Fibroblast of peridontal ligament (primary cell): ENCODE results near the gene RIMOC1.
A peak's percentile ranks its signal among the peaks of the same experiment; 100 is the strongest.
"Not testable (repeated sequence)": the region's sequence is repeated elsewhere in the genome, so short reads cannot be mapped to it uniquely, and the experiment has no call there.

Experiments
- DNase-seq: peaks from one replicate; pipeline ENCODE4 v3.0.0-alpha.2; 2010; ENCODE audit errors: extremely low read depth

The RIMOC1 gene

DNA sequence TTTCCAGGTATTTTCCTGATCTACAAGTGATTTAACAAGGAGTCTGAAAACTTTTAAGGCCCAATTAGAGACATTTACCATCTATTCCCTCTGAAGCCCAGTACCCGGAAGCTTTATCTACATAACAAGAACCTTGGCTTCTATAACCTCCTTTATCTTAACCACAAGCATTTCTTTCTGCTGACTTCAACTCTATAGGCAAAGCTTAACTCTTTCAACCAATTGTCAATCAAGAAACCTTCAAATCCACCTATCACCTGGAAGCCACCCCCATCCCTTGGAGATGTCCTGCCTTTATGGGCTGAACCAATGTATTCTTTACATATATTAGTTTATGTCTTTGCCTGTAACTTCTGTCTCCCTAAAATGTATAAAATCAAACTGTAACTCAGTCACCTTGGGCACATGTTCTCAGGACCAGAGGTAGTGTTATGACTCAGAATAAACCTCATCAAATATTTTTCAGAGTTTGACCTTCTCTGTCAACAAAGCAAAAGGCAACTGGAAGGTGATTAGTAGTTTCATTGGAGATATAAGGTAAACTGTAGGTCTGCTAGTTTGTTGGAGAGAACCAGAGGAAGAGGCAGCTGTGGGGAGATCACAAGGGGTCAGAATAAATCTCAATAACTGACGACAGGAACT is 13.0 kb upstream of the RIMOC1 start:
- DNase-seq: no peak

DNA sequence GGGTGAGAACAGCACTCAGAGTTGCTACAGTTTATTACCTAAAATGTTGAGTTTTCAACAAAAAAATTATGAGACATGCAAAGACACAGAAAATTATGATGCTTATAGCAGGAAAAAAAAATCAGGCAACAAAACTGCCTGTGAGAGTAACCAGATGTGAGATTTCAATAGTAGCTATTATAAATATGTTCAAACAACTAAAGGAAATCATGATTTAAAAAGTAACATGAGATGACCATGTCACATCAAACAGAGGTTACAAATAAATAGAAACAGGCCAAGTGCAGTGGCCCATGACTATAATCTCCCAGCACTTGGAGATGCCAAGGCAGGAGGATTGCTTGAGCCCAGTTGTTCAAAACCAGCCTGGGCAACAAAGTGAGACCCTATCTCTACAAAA is 12.1 kb upstream of the RIMOC1 start:
- DNase-seq: no peak

DNA sequence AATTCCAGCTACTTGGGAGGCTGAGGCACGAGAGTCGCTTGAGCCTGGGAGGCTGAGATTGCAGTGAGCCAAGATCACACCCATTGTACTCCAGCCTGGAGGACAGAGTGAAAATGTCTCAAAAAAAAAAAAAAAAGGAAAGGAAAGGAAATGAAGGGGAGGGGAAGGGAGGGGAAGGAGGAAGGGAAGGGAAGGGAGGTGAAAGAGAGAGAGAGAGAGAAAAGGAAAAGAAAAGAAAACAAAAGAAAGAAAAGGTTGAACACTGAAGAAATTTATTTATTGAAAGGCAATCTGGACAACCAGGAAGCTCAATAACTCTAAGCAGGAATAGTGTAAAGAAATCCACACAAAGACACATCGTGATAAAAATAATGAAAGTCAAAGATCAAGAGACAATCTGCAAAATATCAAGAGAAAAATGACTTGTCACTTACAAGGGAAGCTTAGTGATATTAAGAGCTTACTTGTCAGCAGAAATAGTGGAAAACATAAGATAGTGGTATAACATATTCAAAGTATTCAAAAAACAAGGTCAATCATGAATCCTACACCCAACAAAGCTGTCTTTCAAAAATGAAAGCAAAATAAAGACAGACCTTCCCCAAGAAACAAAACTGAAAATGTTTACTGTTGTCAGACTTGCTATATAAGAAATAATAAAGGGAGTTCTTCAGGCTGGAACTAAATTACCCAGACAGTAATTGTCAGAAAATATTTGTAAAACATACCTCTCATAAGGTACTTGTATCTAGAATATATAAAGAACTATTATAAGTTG is 10.9 kb upstream of the RIMOC1 start:
- DNase-seq: no peak

DNA sequence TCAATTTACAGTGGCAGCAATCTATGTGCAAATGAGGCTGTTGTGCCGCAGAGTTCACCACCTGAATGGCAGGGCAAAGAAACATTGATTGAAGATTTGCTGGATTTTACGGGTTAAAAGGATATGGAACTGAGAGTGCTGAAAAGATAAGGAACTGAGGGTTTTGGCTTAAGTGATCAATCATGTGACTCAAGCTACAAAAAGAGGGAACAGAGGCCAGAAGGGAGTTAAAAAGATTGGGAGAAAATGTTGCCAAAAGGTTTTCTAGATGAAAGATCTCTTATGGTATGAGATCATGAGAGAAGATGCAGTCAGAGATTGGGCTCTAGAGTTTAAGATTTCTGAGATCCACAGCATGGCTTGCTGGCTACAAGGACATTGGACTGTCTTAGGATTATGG is 7.9 kb upstream of the RIMOC1 start:
- DNase-seq: no peak

DNA sequence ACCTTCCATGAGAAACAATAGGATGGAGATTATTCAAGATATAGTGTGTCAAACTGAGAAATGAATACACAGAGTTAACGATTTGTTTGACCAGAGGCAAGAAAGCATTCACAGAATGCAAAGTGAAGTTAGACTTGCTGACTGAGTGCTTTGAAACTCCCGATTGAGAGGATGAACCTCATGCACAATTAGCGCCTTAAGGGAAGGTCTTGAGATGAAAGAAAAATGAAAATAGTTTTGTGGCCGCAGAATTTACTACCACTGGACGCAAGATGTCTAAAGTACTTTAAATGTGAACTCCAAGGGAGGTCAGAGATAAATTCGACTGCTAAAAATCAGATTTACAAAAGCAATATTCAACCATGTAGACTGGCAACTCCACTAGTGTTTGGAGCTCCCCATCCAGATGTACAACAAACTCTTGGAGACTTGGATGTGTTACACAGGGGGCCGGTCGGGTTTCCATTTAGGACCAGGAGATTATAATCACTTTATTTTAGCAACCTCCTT is 707 bp upstream of the RIMOC1 start:
- no peak for DNase-seq

DNA sequence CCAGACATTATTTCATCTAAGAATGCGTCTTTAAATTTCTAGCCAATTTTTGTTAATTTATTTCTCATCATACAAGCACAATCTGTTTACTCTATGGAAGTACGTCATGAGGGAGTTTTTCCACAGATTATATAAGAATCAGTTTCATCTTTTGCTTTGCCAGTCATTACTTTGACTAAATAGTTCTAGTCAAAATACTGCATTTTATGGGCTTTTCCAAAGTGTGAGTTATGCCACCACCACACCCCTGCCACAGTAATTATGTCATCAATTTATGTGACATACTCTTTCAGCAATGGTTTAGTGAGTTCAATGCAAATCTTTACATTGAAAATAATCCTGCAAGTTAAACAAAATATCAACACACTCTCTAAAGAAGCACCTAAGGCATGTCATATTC is 2.0 kb downstream of the RIMOC1 start:
- DNase-seq: no peak

DNA sequence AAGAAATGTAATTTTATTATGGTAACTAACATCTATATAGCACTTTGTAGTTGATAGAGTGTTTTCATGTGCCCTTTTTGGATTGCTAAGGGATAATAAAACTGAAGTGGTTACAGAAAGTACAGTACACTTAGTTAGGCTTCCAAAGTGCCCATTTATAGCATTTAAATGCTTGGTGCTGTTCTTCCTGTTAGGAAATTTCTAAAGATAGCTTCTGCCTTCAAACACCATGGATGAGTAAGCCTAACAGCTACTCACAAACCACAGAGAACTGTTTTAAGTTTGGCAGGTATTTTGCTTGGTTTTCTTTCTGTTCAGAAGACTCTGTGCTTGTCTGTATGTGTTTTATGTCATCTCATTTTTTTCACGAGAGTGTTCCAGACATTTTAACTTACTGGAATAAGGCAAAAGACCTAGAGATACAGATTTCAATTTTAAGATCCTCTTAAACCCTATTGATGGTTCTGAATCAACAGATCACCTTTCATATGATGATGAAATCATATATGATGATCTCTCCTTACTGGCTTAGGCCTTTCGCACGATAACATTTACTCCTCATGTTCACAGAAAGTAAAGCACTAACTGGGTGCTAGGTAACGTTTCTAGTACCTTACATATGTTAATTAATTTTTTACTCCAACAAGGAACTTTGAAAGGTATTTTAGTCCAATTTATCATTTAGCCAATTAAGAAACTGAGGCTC is 4.4 kb downstream of the RIMOC1 start:
- DNase-seq: peak; percentile 71

DNA sequence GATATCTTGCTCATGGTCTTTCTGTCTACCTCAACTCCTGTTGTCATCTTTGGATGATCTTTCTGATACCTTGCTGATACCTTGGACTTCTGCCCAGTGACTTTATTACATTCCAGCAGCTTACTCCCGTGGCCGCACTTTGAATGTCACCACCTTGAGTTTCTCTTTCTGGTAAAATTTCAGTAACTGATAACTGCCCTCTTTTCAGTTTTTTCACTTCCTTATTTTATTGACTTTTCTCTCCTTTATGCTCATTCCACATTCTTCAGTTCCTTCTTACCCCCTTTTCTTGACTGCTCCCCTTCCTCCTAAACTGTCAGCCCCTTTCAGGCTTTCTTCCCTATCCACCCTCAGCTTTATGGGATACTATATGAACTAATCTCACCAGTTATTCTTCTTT is 14.0 kb downstream of the RIMOC1 start:
- DNase-seq: no peak

DNA sequence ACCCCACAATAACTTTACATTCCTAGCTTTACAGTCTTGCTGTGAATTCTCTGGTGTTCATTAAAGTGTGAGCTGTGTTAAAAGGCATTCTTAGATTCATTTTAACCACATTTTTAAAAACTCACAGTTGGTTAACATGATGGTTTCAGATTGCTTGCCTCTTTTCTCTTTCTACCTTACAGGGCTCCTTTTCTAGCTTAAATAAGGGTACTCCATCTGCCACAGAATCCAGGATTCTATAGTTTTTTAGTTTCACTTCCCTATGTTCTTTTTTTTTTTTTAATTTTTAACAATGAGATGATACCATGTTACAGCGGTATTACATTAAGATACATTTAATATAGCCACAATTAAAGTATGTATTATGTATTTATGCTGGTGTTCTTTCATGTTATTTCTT is 17.0 kb downstream of the RIMOC1 start:
- peak; percentile 3 for DNase-seq

DNA sequence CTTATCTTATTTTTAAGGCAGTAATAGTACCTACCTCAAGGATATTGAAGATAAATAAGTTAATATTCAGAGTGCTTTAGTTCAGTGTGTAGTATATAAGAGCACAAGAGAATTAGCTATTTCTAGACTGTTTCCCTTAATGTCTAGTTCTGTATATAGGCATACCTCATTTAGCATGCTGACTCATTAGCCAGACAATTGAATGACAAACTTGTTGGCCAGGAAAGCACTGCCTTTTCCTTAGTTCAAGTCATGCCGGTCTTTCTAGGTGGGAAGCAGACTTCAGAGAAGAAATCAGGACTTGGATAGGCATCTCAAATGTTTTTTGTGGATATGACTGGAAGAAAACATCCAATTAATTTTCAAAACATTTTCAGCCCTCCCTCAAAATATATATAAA is 17.7 kb downstream of the RIMOC1 start:
- peak; percentile 35 for DNase-seq

DNA sequence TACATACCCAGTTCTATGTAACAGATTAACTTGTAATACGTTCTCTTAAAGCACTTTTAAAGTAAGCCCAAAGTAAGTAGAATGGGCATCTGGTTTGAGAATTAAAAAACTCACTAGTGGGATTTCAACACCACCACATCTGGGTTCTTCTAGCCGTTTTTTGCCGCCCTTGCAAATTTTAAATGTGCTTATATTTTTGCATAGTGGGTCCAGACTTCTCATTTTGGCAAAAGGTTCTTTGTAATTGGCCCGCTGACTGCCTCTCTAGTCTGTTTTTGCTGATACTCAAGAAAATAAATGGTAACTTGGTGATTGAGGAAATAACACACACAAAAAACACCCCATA is 20.4 kb downstream of the RIMOC1 start:
- DNase-seq: no peak

DNA sequence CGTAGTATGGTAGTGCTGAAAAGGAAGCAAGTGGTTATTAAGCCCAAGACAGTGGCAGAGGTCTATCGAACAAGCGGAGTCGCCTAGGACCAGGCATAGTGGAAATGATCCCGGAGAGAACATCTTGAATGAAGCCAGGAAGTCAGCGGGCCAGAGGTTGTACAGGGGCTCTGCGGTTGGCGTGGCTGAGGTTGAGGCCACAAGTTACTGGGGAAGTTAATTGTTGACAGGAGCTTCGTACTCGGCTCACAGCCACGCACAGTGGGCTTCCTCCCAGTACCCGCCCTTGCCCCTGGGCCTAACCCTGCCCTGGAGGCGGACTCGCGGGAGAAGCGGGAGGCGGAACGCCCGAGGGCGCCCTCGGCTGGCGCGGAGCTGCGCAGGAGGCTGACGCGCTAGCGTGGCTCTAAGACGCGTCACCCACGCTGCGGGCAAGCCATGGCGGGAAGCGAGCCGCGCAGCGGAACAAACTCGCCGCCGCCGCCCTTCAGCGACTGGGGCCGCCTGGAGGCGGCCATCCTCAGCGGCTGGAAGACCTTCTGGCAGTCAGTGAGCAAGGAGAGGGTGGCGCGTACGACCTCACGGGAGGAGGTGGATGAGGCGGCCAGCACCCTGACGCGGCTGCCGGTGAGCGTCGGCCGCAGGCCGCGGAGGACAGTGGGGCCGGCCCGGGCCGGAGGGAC is 20.9 kb downstream of the RIMOC1 start, which contains the start of gene FBXO4:
TSS of gene FBXO4 (plus strand) at position 410 of the 683 bp plus-strand sequence. CDS start at position 439, 29 bp downstream.
- DNase-seq: peak; percentile 81

DNA sequence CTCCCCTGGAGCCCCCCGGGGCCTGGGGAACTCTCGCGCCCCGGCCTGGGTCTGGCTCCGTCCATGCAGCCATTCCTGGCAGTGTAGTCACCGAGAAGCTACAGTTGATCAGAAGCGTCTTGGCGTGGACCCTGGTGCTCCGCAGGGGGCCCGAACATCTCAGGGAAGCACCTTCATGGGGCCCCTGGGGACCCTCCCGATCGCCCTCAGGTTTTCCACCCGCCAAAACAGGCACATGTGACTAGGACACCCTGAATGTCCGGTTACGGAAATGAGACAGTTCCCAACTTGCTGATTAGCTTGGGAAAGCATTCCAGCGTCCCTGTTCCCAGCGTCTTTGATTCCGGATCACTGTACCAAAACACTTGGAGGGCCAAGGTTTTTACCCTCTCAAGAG is 21.4 kb downstream of the RIMOC1 start:
- peak; percentile 43 for DNase-seq

DNA sequence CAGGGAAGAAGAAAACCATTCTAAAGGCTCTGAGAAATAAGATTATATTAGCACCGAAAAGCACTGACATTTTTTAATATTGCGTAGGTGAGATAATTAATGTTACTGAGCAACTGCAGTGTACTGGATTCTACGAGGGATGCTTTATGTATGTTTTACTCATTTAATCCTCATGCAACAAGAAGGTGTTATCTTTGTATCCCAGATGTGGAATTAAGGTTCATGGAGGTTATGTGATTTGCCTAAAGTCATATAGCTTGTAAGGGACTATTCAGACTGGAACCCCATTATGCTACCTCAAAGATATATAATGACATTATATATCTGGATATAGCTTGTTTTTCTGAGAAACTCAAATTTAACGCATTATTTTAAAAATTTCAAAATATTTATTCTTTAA is 23.5 kb downstream of the RIMOC1 start:
- no peak for DNase-seq

DNA sequence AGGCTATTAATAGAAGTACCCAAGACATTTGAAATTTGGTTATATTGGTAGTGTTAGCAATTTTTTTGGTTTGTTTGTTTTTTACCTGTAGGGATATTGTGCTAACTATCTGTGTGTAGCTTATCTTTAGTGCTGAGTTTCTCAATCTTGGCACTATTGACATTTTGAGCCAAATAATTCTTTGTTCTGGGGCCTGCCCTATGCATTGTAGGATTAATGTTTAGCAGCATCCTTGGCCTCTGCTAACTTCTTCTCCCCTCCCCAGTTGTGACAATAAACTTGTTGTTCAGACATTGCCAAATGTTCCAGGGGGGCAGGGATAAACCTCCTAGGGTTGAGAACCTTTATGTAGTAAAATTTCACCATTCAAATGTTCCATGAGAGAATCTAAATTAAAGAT is 24.9 kb downstream of the RIMOC1 start:
- DNase-seq: no peak

DNA sequence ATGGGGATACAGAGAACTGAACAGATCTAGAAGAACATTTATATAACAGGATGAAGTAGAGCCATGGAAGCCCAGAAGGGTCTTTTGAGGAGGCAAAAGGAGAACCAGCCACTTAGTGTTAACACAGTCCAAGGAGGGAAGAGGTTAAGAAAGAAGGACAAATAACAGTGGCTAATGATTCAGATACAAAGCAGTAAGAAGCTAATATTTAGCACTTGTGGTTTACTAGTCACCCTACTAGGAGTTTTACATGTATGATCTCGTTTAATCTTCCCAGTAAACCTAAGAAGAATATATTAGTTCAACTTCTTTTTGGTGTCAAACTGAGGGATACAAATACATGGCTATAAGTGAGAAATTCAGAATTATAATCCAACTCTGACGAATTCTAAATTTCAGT is 28.6 kb downstream of the RIMOC1 start:
- DNase-seq: no peak

DNA sequence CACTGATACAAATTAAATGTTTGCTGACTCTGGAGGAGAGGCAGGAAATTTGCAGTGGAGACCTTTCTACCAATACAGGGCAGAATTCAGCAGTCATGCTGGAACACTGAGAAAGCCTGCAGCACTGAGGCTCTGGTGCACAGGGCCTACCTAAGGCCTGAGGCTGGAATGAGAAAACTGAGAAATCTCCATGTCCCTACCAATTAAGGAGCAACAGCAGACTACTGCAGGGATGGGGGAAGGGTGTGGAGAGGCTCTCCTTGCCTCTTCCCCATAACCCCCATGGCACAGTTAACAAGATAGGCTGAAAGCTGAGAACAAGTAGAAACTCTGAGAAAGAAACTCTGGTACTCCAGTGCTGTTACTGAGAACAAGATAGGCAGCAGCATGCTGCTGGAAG is 31.4 kb downstream of the RIMOC1 start:
- no peak for DNase-seq

DNA sequence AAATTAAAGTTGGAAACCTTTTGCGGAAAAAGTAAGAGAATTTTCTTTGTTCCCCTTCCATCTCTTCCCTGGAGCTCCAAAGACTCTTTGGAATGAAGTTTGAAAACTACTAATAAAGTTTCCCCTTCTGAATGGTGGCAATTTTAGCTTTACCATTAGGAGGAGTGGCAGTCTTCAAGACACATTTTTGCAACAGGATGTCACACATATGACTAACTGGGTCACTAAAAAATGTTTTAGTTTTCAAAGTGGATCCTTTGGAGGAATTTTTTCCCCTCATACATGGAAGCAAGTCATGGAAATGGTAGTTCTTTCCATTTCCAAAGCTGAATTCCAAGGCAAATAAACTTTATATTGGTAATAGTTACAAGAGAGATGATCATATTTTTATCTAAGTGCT is 36.5 kb downstream of the RIMOC1 start:
- no peak for DNase-seq

DNA sequence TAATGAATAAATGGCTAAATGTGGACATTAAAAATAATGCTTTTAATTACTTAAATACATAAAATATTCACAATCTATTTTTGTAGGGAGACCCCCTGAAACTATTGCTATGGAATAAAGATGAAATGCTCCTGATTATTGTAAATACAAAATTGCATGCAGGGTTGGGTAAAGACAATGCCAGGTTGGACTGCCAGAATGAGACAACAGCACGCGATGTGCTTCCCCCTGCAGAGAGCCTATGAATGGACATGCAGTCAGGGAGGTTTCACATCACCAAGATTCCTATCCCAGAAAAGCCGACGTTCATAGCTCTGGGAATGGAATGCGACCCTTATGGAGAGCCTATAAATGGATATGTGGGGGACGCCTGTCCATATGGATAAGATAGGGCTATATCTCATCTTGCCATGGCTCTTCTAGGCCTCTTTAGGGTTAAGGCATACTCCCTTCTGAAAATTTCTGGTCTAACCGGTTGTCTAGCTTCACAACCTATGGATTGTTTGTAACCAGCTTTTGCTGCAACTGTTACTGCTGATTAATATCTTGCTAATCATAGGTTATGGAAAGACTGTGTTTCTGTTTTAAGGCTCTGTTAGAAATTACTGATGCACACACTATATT is 41.3 kb downstream of the RIMOC1 start:
- not testable (repeated sequence) for DNase-seq

DNA sequence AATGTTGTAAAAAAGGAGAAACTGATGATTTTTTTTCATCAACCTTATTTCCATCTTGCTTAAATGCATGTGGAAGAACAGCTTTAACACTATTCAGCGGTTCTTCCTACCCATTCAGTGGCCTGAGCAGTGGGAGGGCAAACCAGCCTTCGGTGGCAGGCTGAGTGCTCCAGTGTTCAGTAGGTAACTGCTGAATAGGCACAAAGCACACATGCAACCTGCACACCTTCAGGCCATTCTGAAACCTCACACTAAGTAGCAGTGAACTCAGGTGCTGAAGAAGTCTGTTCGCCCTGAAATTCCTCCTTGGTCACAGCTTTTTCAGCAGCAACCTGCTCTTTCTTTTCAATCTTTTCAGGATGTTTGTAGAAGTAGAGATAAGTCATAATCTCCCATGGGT is 47.1 kb downstream of the RIMOC1 start:
- no peak for DNase-seq
